Measurements from ENCODE around the gene CNTNAP1.

CNTNAP1 gene

GRCh38 chr17:42685831-42686230, 3.5 kb downstream of the CNTNAP1 start:
- no peak for DNase-seq (ENCODE audit: low read depth)

GRCh38 chr17:42686520-42687128, 4.3 kb downstream of the CNTNAP1 start:
- no peak for DNase-seq (ENCODE audit: low read depth)

GRCh38 chr17:42687707-42688320, 5.5 kb downstream of the CNTNAP1 start:
- no peak for DNase-seq (ENCODE audit: low read depth)

- no peak for DNase-seq (ENCODE audit: low read depth)
These were observed 8.3 kb downstream of the CNTNAP1 start for GRCh38 chr17:42690596-42690995.

GRCh38 chr17:42691021-42691545, 8.8 kb downstream of the CNTNAP1 start:
- no peak for DNase-seq (ENCODE audit: low read depth)

GRCh38 chr17:42692489-42692888, 10.2 kb downstream of the CNTNAP1 start:
- no peak for DNase-seq (ENCODE audit: low read depth)

- no peak for DNase-seq (ENCODE audit: low read depth)
These were observed 12.2 kb downstream of the CNTNAP1 start for GRCh38 chr17:42694524-42694923.

GRCh38 chr17:42695500-42695899, 13.2 kb downstream of the CNTNAP1 start:
- DNase-seq (ENCODE audit: low read depth): no peak

- DNase-seq (ENCODE audit: low read depth): no peak
These were observed 14.9 kb downstream of the CNTNAP1 start for GRCh38 chr17:42697108-42697811.

GRCh38 chr17:42698736-42699414, 16.5 kb downstream of the CNTNAP1 start:
- DNase-seq (ENCODE audit: low read depth): no peak

GRCh38 chr17:42699415-42699740, 17.0 kb downstream of the CNTNAP1 start:
- DNase-seq (ENCODE audit: low read depth): no peak

GRCh38 chr17:42700586-42701289, 18.4 kb downstream of the CNTNAP1 start:
- DNase-seq (ENCODE audit: low read depth): no peak

- DNase-seq (ENCODE audit: low read depth): no peak
These were observed 20.1 kb downstream of the CNTNAP1 start for GRCh38 chr17:42702446-42702845.

GRCh38 chr17:42704490-42704836, 22.1 kb downstream of the CNTNAP1 start:
- DNase-seq (ENCODE audit: low read depth): no peak

GRCh38 chr17:42704837-42705494, 22.6 kb downstream of the CNTNAP1 start:
- DNase-seq (ENCODE audit: low read depth): no peak

GRCh38 chr17:42706732-42707131, 24.4 kb downstream of the CNTNAP1 start:
- peak; percentile 20 for DNase-seq (ENCODE audit: low read depth)

- DNase-seq (ENCODE audit: low read depth): no peak
These were observed 26.3 kb downstream of the CNTNAP1 start for GRCh38 chr17:42708588-42708987.

- DNase-seq (ENCODE audit: low read depth): no peak
These were observed 27.2 kb downstream of the CNTNAP1 start for GRCh38 chr17:42709561-42709960.

- DNase-seq (ENCODE audit: low read depth): no peak
These were observed 38.8 kb downstream of the CNTNAP1 start for GRCh38 chr17:42720996-42721583.

GRCh38 chr17:42723636-42724035, 41.3 kb downstream of the CNTNAP1 start:
- no peak for DNase-seq (ENCODE audit: low read depth)

GRCh38 chr17:42725143-42725542, 42.8 kb downstream of the CNTNAP1 start:
- DNase-seq (ENCODE audit: low read depth): no peak

Measured in activated T-cell treated with anti-CD3 and anti-CD28 coated beads for 1 hour (primary cell).